Mammary epithelial cell (primary cell): ENCODE data around the gene OR14J1.
"Not testable (repeated sequence)": the region's sequence is repeated elsewhere in the genome, so short reads cannot be mapped to it uniquely, and the experiment has no call there.

Source experiments
- EZH2 ChIP-seq: IDR thresholded peaks from 2 replicates; pipeline ENCODE4 v1.6.1; 2012; ENCODE audit warnings: low read length, inconsistent platforms, borderline replicate concordance
- TF ChIP-seq, protein P1 (sequence below), 2 donors: IDR thresholded peaks in 1 of 2; conservative IDR thresholded peaks in 1 of 2; 2 replicates each; pipeline ENCODE4 v1.5.1; 2011 to 2012; ENCODE audit warnings: inconsistent platforms in 2 of 2, low read length in 2 of 2, mild to moderate bottlenecking in 2 of 2, control low read depth in 1 of 2, low read depth in 1 of 2; ENCODE audit not compliant: insufficient read depth in 1 of 2; ENCODE audit errors: extremely low read depth in 1 of 2

DNA sequence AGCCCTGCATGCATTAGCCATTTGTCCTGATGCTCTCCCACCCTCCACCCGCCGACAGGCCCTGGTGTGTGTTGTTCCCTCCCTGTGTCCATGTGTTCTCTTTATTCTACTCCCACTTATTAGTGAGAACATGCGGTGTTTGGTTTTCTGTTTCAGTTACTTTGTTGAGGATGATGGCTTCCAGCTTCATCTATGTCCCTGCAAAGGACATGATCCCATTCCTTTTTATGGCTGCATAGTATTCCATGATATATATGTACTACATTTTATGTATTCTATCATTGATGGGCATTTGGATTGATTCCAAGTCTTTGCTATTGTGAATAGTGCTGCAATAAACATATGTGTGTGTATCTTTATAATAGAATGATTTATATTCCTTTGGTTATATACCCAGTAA, 47.8 kb downstream of the OR14J1 start:
- TF ChIP-seq, protein P1, sequence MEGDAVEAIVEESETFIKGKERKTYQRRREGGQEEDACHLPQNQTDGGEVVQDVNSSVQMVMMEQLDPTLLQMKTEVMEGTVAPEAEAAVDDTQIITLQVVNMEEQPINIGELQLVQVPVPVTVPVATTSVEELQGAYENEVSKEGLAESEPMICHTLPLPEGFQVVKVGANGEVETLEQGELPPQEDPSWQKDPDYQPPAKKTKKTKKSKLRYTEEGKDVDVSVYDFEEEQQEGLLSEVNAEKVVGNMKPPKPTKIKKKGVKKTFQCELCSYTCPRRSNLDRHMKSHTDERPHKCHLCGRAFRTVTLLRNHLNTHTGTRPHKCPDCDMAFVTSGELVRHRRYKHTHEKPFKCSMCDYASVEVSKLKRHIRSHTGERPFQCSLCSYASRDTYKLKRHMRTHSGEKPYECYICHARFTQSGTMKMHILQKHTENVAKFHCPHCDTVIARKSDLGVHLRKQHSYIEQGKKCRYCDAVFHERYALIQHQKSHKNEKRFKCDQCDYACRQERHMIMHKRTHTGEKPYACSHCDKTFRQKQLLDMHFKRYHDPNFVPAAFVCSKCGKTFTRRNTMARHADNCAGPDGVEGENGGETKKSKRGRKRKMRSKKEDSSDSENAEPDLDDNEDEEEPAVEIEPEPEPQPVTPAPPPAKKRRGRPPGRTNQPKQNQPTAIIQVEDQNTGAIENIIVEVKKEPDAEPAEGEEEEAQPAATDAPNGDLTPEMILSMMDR (conservative IDR thresholded peaks at IDR 0.05 in 1 of 2, IDR thresholded peaks at IDR 0.05 in 1 of 2; ENCODE audit: extremely low read depth in 1 of 2, insufficient read depth in 1 of 2, low read depth in 1 of 2, low read length in 2 of 2): not testable (repeated sequence)
- not testable (repeated sequence) for TF ChIP-seq EZH2
